Measurements from ENCODE around the gene MYRF. TPM values are rescaled to one million over a fixed set of nuclear protein-coding genes. Genes with fewer than 3 reads are reported as not detected.

MYRF gene
- total and polyA plus RNA-seq, 2 of the 13 experiments (the other 11 are each of a cell fraction or from before 2014, with no cell fraction given), result 10.2 to 25.9 TPM

- 0 out of 2 replicates have a peak, but pooled peaks have one; percentile 23 for TF ChIP-seq DZIP1 (CRISPR knock-in tag; IDR thresholded peaks at IDR 0.05)
- no peak for TF ChIP-seq SIX1 (CRISPR knock-in tag; IDR thresholded peaks at IDR 0.05; ENCODE audit: borderline replicate concordance)
- TF ChIP-seq RERE (CRISPR knock-in tag; IDR thresholded peaks at IDR 0.05; ENCODE audit: low read depth), result no peak
- peak; percentile 48 for TF ChIP-seq BCL6 (CRISPR knock-in tag; IDR thresholded peaks at IDR 0.05)
- TF ChIP-seq ZBTB10 (CRISPR knock-in tag; IDR thresholded peaks at IDR 0.05; ENCODE audit: borderline replicate concordance), result peak; percentile 99
- TF ChIP-seq ZNF589 (CRISPR knock-in tag; conservative IDR thresholded peaks at IDR 0.05), result peak; percentile 43; the same call in 1 of the 2 replicates
- TF ChIP-seq CBX5 (CRISPR knock-in tag; IDR thresholded peaks at IDR 0.05; ENCODE audit: borderline replicate concordance), result peak; percentile 62
- peak; percentile 22; the same call in 1 of the 2 replicates for TF ChIP-seq ZNF274 (CRISPR knock-in tag; IDR thresholded peaks at IDR 0.05)
- TF ChIP-seq MYC (CRISPR knock-in tag; IDR thresholded peaks at IDR 0.05; ENCODE audit: borderline replicate concordance), result peak; percentile 44; the same call in 1 of the 2 replicates
- peak; percentile 82 for TF ChIP-seq ERF (CRISPR knock-in tag; IDR thresholded peaks at IDR 0.05)
- TF ChIP-seq TBX2 (CRISPR knock-in tag; IDR thresholded peaks at IDR 0.05; ENCODE audit: borderline replicate concordance), result peak; percentile 78; the same call in 1 of the 2 replicates
- TF ChIP-seq DDIT3 (CRISPR knock-in tag; IDR thresholded peaks at IDR 0.05), result no peak
- TF ChIP-seq HOXD1 (CRISPR knock-in tag; IDR thresholded peaks at IDR 0.05), result no peak
- peak; percentile 63; the same call in 1 of the 2 replicates for TF ChIP-seq HIC2 (CRISPR knock-in tag; IDR thresholded peaks at IDR 0.05; ENCODE audit: low read depth)
- no peak for TF ChIP-seq ISX (CRISPR knock-in tag; conservative IDR thresholded peaks at IDR 0.05)
Measured at GRCh38 chr11:61756452-61757212, 4.2 kb downstream of the MYRF start (continued).

Measured in HepG2 (cell line).